IPS-20b (cell line): Measurements from ENCODE around the gene TSACC.
"Not testable (repeated sequence)": the region's sequence is repeated elsewhere in the genome, so short reads cannot be mapped to it uniquely, and the experiment has no call there.

Source experiments
- H3K27ac ChIP-seq: one replicate; pipeline ENCODE4 v1.5.1; 2013; ENCODE audit warnings: low read length
- H3K27me3 ChIP-seq: 2 replicates; pipeline ENCODE4 v1.6.1; 2013; ENCODE audit warnings: mild to moderate bottlenecking, low read length, inconsistent platforms; ENCODE audit not compliant: insufficient read depth
- H3K36me3 ChIP-seq: 2 replicates; pipeline ENCODE4 v1.6.1; 2013; ENCODE audit warnings: low read depth, mild to moderate bottlenecking, inconsistent platforms, low read length, moderate library complexity; ENCODE audit not compliant: insufficient read depth
- H3K4me1 ChIP-seq: 2 replicates; pipeline ENCODE4 v1.6.1; 2013; ENCODE audit warnings: mild to moderate bottlenecking, control low read depth, inconsistent platforms, low read length, moderate library complexity; ENCODE audit not compliant: insufficient read depth
- H3K4me3 ChIP-seq: 2 replicates; pipeline ENCODE4 v1.5.1; 2013; ENCODE audit warnings: mild to moderate bottlenecking, low read length, inconsistent platforms
- H3K9ac ChIP-seq: 2 replicates; pipeline ENCODE4 v1.6.1; 2013; ENCODE audit warnings: low read depth, mild to moderate bottlenecking, inconsistent platforms, low read length, moderate library complexity
- H3K9me3 ChIP-seq: 2 replicates; pipeline ENCODE4 v1.6.1; 2013; ENCODE audit warnings: mild to moderate bottlenecking, low read depth, low read length, inconsistent platforms; ENCODE audit not compliant: insufficient read depth

Gene TSACC

DNA sequence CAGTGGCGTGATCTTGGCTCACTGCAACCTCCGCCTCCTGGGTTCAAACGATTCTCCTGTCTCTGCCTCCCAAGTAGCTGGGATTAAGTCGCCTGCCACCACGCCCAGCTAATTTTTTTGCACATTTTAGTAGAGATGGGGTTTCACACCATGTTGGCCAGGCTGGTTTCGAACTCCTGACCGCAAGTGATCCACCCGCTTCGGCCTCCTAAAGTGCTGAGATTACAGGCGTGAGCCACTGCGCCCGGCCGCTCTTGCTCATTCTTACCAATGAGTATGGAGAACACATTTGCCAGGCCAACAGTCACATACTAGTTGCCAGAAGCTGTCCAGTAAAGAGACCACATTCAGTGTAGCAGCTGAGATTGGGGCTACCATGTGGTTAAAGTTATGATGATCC lies 14.2 kb downstream of the TSACC start:
- not testable (repeated sequence) for H3K4me3 ChIP-seq, H3K27me3 ChIP-seq, H3K9ac ChIP-seq, H3K9me3 ChIP-seq, H3K4me1 ChIP-seq, H3K27ac ChIP-seq, H3K36me3 ChIP-seq

- no peak overlapping the region for H3K27ac ChIP-seq
- no peak overlapping the region for H3K9ac ChIP-seq
- H3K4me1 ChIP-seq, result no peaks in the 10 kb centered on the region
- H3K9me3 ChIP-seq, result no peaks in the 10 kb centered on the region
- no peaks in the 10 kb centered on the region for H3K27me3 ChIP-seq
- H3K4me3 ChIP-seq, result peak overlapping the region; percentile 68; the same call in 1 of the 2 replicates
- no peaks in the 10 kb centered on the region for H3K36me3 ChIP-seq
Observed at GRCh38 chr1:156356262-156356874, 18.0 kb downstream of the TSACC start.

- Histone ChIP-seq H3K9ac (no peak overlapping the region), H3K27ac (no peak overlapping the region), H3K4me3 (peak overlapping the region; percentile 68), H3K4me1 (no peaks in the 10 kb centered on the region), H3K27me3 (no peaks in the 10 kb centered on the region), H3K9me3 (no peaks in the 10 kb centered on the region), H3K36me3 (no peaks in the 10 kb centered on the region)
Observed at GRCh38 chr1:156356875-156357534, 18.7 kb downstream of the TSACC start.

GRCh38 chr1:156357977-156358376 lies 19.7 kb downstream of the TSACC start:
- no peaks in the 10 kb centered on the region for H3K27me3 ChIP-seq
- H3K9ac ChIP-seq, result no peak overlapping the region
- no peaks in the 10 kb centered on the region for H3K9me3 ChIP-seq
- H3K4me1 ChIP-seq, result no peaks in the 10 kb centered on the region
- H3K36me3 ChIP-seq, result no peaks in the 10 kb centered on the region
- no peak overlapping the region for H3K4me3 ChIP-seq
- no peak overlapping the region for H3K27ac ChIP-seq

DNA sequence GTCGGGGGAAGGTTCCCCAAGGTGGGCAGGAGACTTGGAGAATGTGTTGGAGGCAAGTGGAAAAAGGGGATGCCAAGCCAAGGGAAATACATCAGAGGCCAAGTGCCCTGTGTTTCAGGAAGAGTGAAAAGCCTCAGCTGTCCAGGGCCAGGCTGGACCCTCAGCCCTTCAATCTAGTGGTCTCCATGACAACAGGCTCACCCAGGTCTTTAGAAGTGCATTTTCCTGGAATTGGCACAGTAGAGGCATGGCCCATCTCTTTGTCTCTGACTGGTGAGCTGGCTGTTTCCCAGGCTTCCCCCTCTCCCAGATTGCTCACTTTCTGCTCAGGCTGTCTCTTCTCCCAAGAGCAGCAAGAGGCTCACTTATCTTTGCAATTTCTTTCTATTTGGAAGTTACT lies 20.3 kb downstream of the TSACC start:
- no peaks in the 10 kb centered on the region for H3K9me3 ChIP-seq
- H3K27me3 ChIP-seq, result no peaks in the 10 kb centered on the region
- H3K36me3 ChIP-seq, result no peaks in the 10 kb centered on the region
- H3K27ac ChIP-seq, result no peak overlapping the region
- no peaks in the 10 kb centered on the region for H3K4me1 ChIP-seq
- no peak overlapping the region for H3K9ac ChIP-seq
- H3K4me3 ChIP-seq, result no peak overlapping the region

- no peaks in the 10 kb centered on the region for H3K27me3 ChIP-seq
- H3K27ac ChIP-seq, result no peak overlapping the region
- H3K9ac ChIP-seq, result no peak overlapping the region
Observed at GRCh38 chr1:156359249-156359648, 20.9 kb downstream of the TSACC start.

DNA sequence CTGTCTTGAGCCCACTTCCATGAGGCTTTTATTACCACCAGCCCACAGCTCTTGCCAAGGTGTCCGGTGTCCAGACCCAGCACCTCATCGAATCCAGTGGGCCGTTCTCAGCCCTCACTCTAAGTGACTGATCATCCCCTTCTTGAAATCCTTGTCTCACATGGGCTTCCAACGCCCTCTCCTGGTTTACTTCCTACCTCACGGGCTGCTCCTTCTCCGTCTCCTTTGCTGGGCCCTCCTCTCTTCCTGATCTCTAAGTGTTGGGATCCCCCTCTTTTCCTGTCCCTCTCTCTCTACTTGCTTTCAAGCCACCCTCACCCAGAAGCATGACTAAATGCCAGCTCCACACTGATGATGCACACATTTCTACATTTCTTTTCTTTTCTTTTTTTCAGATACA lies 21.6 kb downstream of the TSACC start:
- Histone ChIP-seq H3K36me3 (no peaks in the 10 kb centered on the region), H3K9ac (no peak overlapping the region), H3K27me3 (0 out of 2 replicates have a peak, but pooled peaks cover 4% of the 10 kb centered on the region), H3K9me3 (no peaks in the 10 kb centered on the region), H3K27ac (no peak overlapping the region), H3K4me1 (no peaks in the 10 kb centered on the region), H3K4me3 (no peak overlapping the region)

More at GRCh38 chr1:156359249-156359648, 20.9 kb downstream of the TSACC start:
- Histone ChIP-seq H3K9me3 (no peaks in the 10 kb centered on the region), H3K4me1 (no peaks in the 10 kb centered on the region), H3K4me3 (no peak overlapping the region), H3K36me3 (no peaks in the 10 kb centered on the region)

DNA sequence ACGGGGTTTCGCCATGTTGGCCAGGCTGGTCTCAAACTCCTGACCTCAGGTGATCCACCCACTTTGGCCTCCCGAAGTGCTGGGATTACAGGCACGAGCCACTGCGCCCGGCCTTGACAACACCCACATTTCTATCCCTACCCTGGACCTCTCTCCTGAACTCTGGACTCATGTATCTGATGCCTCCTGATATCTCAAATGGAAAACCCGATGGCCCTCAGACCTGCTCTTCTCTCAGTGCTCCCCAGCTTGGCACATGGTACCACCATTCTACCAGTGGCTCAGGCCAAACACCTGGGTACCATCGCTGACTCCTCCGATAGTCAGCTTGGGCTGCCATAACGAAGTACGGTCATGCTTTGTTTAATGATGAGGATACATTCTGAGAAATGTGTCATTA lies 22.2 kb downstream of the TSACC start:
- Histone ChIP-seq H3K9ac (no peak overlapping the region), H3K27me3 (0 out of 2 replicates have a peak, but pooled peaks cover 4% of the 10 kb centered on the region), H3K4me1 (no peaks in the 10 kb centered on the region), H3K9me3 (no peaks in the 10 kb centered on the region), H3K4me3 (no peak overlapping the region), H3K36me3 (no peaks in the 10 kb centered on the region), H3K27ac (no peak overlapping the region)

GRCh38 chr1:156365754-156366153 lies 27.4 kb downstream of the TSACC start:
- peaks cover 39% of the 10 kb centered on the region for H3K27me3 ChIP-seq
- H3K36me3 ChIP-seq, result no peaks in the 10 kb centered on the region
- H3K9ac ChIP-seq, result no peak overlapping the region
- H3K27ac ChIP-seq, result no peak overlapping the region
- H3K4me1 ChIP-seq, result peaks cover 8% of the 10 kb centered on the region
- no peaks in the 10 kb centered on the region for H3K9me3 ChIP-seq
- no peak overlapping the region for H3K4me3 ChIP-seq

- Histone ChIP-seq H3K9ac (no peak overlapping the region), H3K4me3 (no peak overlapping the region), H3K4me1 (peaks cover 8% of the 10 kb centered on the region), H3K27ac (no peak overlapping the region), H3K27me3 (peaks cover 42% of the 10 kb centered on the region), H3K9me3 (no peaks in the 10 kb centered on the region), H3K36me3 (no peaks in the 10 kb centered on the region)
Observed at GRCh38 chr1:156366378-156367166, 28.2 kb downstream of the TSACC start.

DNA sequence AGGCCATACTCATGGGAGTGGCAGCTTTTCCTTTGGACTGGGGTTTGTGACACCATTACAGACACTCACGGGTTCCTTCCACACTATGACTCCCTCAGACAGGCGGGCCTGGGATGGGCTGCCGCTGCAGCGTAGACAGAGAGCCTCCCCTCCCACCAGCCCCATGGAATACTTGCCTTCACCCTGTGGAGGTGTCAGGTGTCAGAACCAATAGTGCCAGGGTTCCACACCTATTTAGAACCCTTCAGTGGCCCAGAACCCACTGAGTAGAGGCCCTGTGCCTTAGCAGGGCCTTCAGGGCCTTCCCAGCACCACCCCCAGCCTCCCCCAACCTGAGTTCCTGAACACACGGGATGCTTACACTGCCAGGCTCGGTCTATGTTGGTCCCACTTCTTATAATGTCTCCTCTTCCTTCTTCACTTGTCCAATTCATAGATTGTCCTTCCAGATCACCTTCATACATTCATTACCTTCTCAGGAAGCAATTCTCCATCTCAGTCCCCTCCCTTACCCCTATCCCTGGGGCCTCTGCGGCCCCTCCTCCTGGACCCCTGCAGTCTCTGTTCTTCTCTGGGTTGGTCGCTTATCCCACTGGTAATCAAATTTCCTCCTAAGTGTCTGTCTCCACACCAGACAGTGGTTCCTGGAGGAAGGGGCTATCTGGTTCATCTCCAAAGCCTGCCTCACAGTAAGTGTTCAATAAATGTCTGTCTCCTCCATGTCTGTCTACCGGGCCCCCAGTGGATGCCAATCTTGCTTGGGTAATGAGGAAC lies 29.2 kb downstream of the TSACC start:
- no peak overlapping the region for H3K4me3 ChIP-seq
- H3K9me3 ChIP-seq, result no peaks in the 10 kb centered on the region
- no peaks in the 10 kb centered on the region for H3K36me3 ChIP-seq
- no peak overlapping the region for H3K9ac ChIP-seq
- H3K4me1 ChIP-seq, result peaks cover 8% of the 10 kb centered on the region
- peaks cover 52% of the 10 kb centered on the region for H3K27me3 ChIP-seq
- no peak overlapping the region for H3K27ac ChIP-seq
